Progenitor cell of endocrine pancreas (in vitro differentiated cells): ENCODE data around the gene MYL6. TPM values are rescaled to one million over a fixed set of nuclear protein-coding genes. Genes with fewer than 3 reads are reported as not detected.
A peak's percentile ranks its signal among the peaks of the same experiment; 100 is the strongest.

ENCODE experiments used
- DNase-seq: peaks from one replicate; pipeline ENCODE4 v3.0.0; 2021; ENCODE audit warnings: low spot score; ENCODE audit not compliant: unreplicated experiment
- H3K27ac Mint-ChIP-seq: 2 replicates; pipeline ENCODE4 v1.8.0; 2021; ENCODE audit warnings: mild to moderate bottlenecking, moderate library complexity, mixed read lengths
- H3K27me3 Mint-ChIP-seq: 2 replicates; pipeline ENCODE4 v1.8.0; 2021; ENCODE audit warnings: mixed read lengths
- H3K36me3 Mint-ChIP-seq: 2 replicates; pipeline ENCODE4 v1.8.0; 2022; ENCODE audit warnings: mixed read lengths; ENCODE audit not compliant: insufficient read depth
- H3K4me1 Mint-ChIP-seq: 2 replicates; pipeline ENCODE4 v1.8.0; 2021; ENCODE audit warnings: low read depth, mixed read lengths
- H3K4me3 Mint-ChIP-seq: 2 replicates; pipeline ENCODE4 v1.8.0; 2021; ENCODE audit warnings: low read depth, mild to moderate bottlenecking, moderate library complexity, mixed read lengths
- H3K9me3 Mint-ChIP-seq: 2 replicates; pipeline ENCODE4 v1.8.0; 2021; ENCODE audit warnings: low read depth, mixed read lengths
- CTCF ChIP-seq: fragments of 200-600 bp; sonication (generic); IDR thresholded peaks from one replicate; pipeline ENCODE4 v1.5.0; 2021; ENCODE audit warnings: antibody characterized with exemption, mild to moderate bottlenecking; ENCODE audit not compliant: unreplicated experiment
- long read RNA-seq: library from polyadenylated mRNA; unstranded; transcript quantifications from one replicate; pipeline ENCODE4 v2.0.0, GENCODE V29; 2020
- total RNA-seq: library from RNA; stranded (reverse); gene quantifications from 2 replicates; pipeline ENCODE4 v1.2.1, GENCODE V29; 2021

Gene MYL6
- total RNA-seq: 1,155 and 1,178 TPM in 2 replicates
- long read RNA-seq, transcript MYL6-219 (5 exons, 1,438 nt): minor isoform, 5 of 412 reads
- long read RNA-seq, transcript MYL6-207 (6 exons, 655 nt): major isoform, 299 of 412 reads
- long read RNA-seq, transcript MYL6-218 (7 exons, 901 nt): minor isoform, 37 of 412 reads
- long read RNA-seq, partial matches to known transcripts: 29 of 412 reads
- long read RNA-seq, other reads (novel, unspliced or antisense): 37 of 412 reads

- peak; percentile 79 for DNase-seq
- peak within 1 kb of the TSS; percentile 99 for H3K27ac Mint-ChIP-seq
- no peaks in the 10 kb centered on the region for H3K27me3 Mint-ChIP-seq
- no peak for TF ChIP-seq CTCF
- H3K4me1 Mint-ChIP-seq: peaks cover 36% of the 10 kb centered on the region
- no peaks in the 10 kb centered on the region for H3K9me3 Mint-ChIP-seq
- peak within 1 kb of the TSS; percentile 94 for H3K4me3 Mint-ChIP-seq
- peaks cover 29% of the 10 kb centered on the region for H3K36me3 Mint-ChIP-seq
Observed at GRCh38 chr12:56158029-56158925, at the start of gene MYL6. Gene MYL6 (plus strand): TSS chr12:56158359. CDS start chr12:56158402, 43 bp downstream.

GRCh38 chr12:56110571-56110970 is 47.6 kb upstream of the MYL6 start:
- Mint-ChIP-seq H3K27me3 (no peaks in the 10 kb centered on the region), H3K36me3 (peaks cover 34% of the 10 kb centered on the region)

GRCh38 chr12:56114084-56114483 is 44.1 kb upstream of the MYL6 start:
- H3K4me3 Mint-ChIP-seq: peak overlapping the region; percentile 29
- peak overlapping the region; percentile 70 for H3K27ac Mint-ChIP-seq
- DNase-seq: no peak
- H3K4me1 Mint-ChIP-seq: peaks cover 15% of the 10 kb centered on the region
- peaks cover 37% of the 10 kb centered on the region for H3K36me3 Mint-ChIP-seq
- no peak for TF ChIP-seq CTCF
- H3K9me3 Mint-ChIP-seq: no peaks in the 10 kb centered on the region
- no peaks in the 10 kb centered on the region for H3K27me3 Mint-ChIP-seq

More at GRCh38 chr12:56110571-56110970, 47.6 kb upstream of the MYL6 start:
- Mint-ChIP-seq H3K4me3 (no peak overlapping the region), H3K4me1 (peaks cover 15% of the 10 kb centered on the region), H3K27ac (peak overlapping the region; percentile 77), H3K9me3 (no peaks in the 10 kb centered on the region)
- no peak for TF ChIP-seq CTCF
- no peak for DNase-seq

- H3K36me3 Mint-ChIP-seq: peaks cover 31% of the 10 kb centered on the region
Observed at GRCh38 chr12:56115329-56115728, 42.8 kb upstream of the MYL6 start.

More at GRCh38 chr12:56115329-56115728, 42.8 kb upstream of the MYL6 start:
- no peaks in the 10 kb centered on the region for H3K9me3 Mint-ChIP-seq
- H3K27ac Mint-ChIP-seq: peak overlapping the region; percentile 99
- no peaks in the 10 kb centered on the region for H3K27me3 Mint-ChIP-seq
- H3K4me3 Mint-ChIP-seq: peak overlapping the region; percentile 96
- DNase-seq: no peak
- no peak for TF ChIP-seq CTCF
- H3K4me1 Mint-ChIP-seq: peaks cover 22% of the 10 kb centered on the region
